K562 (cell line): ENCODE results near the gene SKA3.

Experiments used
- CBX5 ChIP-seq: IDR thresholded peaks from 2 replicates; pipeline ENCODE4 v1.6.1; 2014; ENCODE audit warnings: low read depth, borderline replicate concordance
- EP300 ChIP-seq: IDR thresholded peaks from 2 replicates; pipeline ENCODE4 v1.6.1; 2012; ENCODE audit warnings: low read length, improper control_type of control experiment
- POLR2AphosphoS5 ChIP-seq: IDR thresholded peaks from 2 replicates; pipeline ENCODE4 v1.6.1; 2011; ENCODE audit warnings: mild to moderate bottlenecking, low read depth, low read length, moderate library complexity; ENCODE audit not compliant: control insufficient read depth, insufficient read depth
- PPARD ChIP-seq: fragments of 250-450 bp; sonication (Bioruptor Pico); IDR thresholded peaks from 2 replicates; pipeline ENCODE4 v1.8.0; 2022; ENCODE audit warnings: inconsistent platforms, mild to moderate bottlenecking, moderate library complexity
- RCOR1 ChIP-seq, 2 experiments: IDR thresholded peaks; 2 replicates each; pipeline ENCODE4 v1.6.1; 2012; ENCODE audit warnings: low read depth in 2 of 2, low read length in 2 of 2, borderline replicate concordance in 1 of 2, improper control_type of control experiment in 1 of 2
- SP1 ChIP-seq: sonication (generic); formaldehyde crosslinking; IDR thresholded peaks from 2 replicates; pipeline ENCODE4 v1.8.1; 2022; ENCODE audit warnings: mild to moderate bottlenecking, missing genetic modification reagents
- TBL1XR1 ChIP-seq, 2 experiments: IDR thresholded peaks; 2 replicates each; pipeline ENCODE4 v1.6.1; 2012; ENCODE audit warnings: improper control_type of control experiment in 2 of 2, low read length in 2 of 2, mild to moderate bottlenecking in 1 of 2
- ZSCAN29 ChIP-seq: fragments of 450-650 bp; IDR thresholded peaks from 2 replicates; pipeline ENCODE4 v1.6.1; 2017
- TF ChIP-seq, protein P1 (sequence below): fragments of 250-450 bp; sonication (Bioruptor Pico); IDR thresholded peaks from 2 replicates; pipeline ENCODE4 v1.8.0; 2021; ENCODE audit warnings: moderate library complexity, mild to moderate bottlenecking, inconsistent platforms
- TF ChIP-seq, protein P2 (sequence below), 3 experiments: IDR thresholded peaks in 2 of 3; conservative IDR thresholded peaks in 1 of 3; 2 replicates each; pipeline ENCODE4 v1.5.1; 2011 to 2012; ENCODE audit warnings: low read length in 3 of 3, mild to moderate bottlenecking in 3 of 3, control low read depth in 2 of 3, improper control_type of control experiment in 1 of 3, inconsistent platforms in 1 of 3, low read depth in 1 of 3, mixed read lengths in 1 of 3, moderate library complexity in 1 of 3; ENCODE audit not compliant: insufficient read depth in 2 of 3
- TF ChIP-seq, protein P3 (sequence below): sonication (generic); formaldehyde crosslinking; IDR thresholded peaks from 2 replicates; pipeline ENCODE4 v1.8.1; 2023; ENCODE audit warnings: mild to moderate bottlenecking, missing genetic modification reagents, moderate library complexity

DNA sequence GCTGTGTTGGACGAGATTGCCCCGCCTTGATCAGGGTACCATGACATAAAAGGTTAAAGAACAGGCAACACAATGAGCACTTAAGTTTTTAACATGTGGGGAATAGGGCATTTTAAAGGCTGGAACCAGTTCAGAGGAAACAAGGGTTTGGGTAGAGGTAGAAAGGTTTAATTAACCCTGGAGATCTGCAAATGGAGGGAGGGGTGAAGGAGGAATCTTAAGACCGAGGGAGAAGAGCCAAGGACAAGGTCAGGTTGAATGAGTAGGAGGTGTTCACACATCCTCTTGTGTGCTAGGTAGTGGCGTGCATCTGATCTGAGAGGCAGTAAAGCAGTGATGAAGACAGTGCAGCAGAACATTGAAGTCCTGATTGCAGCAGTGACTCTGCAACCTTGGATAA, 28.5 kb downstream of the SKA3 start:
- TF ChIP-seq, protein P1, sequence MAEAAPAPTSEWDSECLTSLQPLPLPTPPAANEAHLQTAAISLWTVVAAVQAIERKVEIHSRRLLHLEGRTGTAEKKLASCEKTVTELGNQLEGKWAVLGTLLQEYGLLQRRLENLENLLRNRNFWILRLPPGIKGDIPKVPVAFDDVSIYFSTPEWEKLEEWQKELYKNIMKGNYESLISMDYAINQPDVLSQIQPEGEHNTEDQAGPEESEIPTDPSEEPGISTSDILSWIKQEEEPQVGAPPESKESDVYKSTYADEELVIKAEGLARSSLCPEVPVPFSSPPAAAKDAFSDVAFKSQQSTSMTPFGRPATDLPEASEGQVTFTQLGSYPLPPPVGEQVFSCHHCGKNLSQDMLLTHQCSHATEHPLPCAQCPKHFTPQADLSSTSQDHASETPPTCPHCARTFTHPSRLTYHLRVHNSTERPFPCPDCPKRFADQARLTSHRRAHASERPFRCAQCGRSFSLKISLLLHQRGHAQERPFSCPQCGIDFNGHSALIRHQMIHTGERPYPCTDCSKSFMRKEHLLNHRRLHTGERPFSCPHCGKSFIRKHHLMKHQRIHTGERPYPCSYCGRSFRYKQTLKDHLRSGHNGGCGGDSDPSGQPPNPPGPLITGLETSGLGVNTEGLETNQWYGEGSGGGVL (CRISPR knock-in tag): no peak
- TF ChIP-seq SP1 (CRISPR knock-in tag) (no peak), EP300 (no peak), POLR2AphosphoS5 (no peak), PPARD (no peak), CBX5 (no peak), TBL1XR1 (IDR thresholded peaks at IDR 0.05; ENCODE audit: low read length in 2 of 2) (no peak), ZSCAN29 (no peak), RCOR1 (IDR thresholded peaks at IDR 0.05; ENCODE audit: borderline replicate concordance in 1 of 2, low read depth in 2 of 2, low read length in 2 of 2) (no peak)
- TF ChIP-seq, protein P2, sequence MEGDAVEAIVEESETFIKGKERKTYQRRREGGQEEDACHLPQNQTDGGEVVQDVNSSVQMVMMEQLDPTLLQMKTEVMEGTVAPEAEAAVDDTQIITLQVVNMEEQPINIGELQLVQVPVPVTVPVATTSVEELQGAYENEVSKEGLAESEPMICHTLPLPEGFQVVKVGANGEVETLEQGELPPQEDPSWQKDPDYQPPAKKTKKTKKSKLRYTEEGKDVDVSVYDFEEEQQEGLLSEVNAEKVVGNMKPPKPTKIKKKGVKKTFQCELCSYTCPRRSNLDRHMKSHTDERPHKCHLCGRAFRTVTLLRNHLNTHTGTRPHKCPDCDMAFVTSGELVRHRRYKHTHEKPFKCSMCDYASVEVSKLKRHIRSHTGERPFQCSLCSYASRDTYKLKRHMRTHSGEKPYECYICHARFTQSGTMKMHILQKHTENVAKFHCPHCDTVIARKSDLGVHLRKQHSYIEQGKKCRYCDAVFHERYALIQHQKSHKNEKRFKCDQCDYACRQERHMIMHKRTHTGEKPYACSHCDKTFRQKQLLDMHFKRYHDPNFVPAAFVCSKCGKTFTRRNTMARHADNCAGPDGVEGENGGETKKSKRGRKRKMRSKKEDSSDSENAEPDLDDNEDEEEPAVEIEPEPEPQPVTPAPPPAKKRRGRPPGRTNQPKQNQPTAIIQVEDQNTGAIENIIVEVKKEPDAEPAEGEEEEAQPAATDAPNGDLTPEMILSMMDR (IDR thresholded peaks at IDR 0.05 in 2 of 3, conservative IDR thresholded peaks at IDR 0.05 in 1 of 3; ENCODE audit: insufficient read depth in 2 of 3, low read depth in 1 of 3, low read length in 3 of 3): no peak
- TF ChIP-seq, protein P3, sequence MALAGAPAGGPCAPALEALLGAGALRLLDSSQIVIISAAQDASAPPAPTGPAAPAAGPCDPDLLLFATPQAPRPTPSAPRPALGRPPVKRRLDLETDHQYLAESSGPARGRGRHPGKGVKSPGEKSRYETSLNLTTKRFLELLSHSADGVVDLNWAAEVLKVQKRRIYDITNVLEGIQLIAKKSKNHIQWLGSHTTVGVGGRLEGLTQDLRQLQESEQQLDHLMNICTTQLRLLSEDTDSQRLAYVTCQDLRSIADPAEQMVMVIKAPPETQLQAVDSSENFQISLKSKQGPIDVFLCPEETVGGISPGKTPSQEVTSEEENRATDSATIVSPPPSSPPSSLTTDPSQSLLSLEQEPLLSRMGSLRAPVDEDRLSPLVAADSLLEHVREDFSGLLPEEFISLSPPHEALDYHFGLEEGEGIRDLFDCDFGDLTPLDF (CRISPR knock-in tag): no peak
